Neural cell (in vitro differentiated cells): ENCODE measurements around the gene NXPH3. TPM values are rescaled to one million over a fixed set of nuclear protein-coding genes. Genes with fewer than 3 reads are reported as not detected.

Source experiments
- H2AFZ ChIP-seq: fragments of 200-600, 300-800 bp; sonication (generic), shearing (Covaris generic); 2 replicates; pipeline ENCODE4 v1.6.0; 2014; ENCODE audit warnings: low read depth, mild to moderate bottlenecking, antibody characterized with exemption, low read length, moderate library complexity
- H3F3A ChIP-seq: fragments of 200-600 bp; shearing (Covaris generic); 2 replicates; pipeline ENCODE4 v1.6.1; 2016; ENCODE audit warnings: mild to moderate bottlenecking, moderate library complexity, mixed read lengths, antibody characterized with exemption, low read length; ENCODE audit not compliant: insufficient read depth, poor library complexity, severe bottlenecking
- H3K27ac ChIP-seq: fragments of 200-600, 300-800 bp; sonication (generic), shearing (Covaris generic); 2 replicates; pipeline ENCODE4 v1.5.1; 2014; ENCODE audit warnings: mild to moderate bottlenecking, low read length, moderate library complexity
- H3K27me3 ChIP-seq: fragments of 300-800, 200-600 bp; sonication (generic), shearing (Covaris generic); 2 replicates; pipeline ENCODE4 v1.6.0; 2014; ENCODE audit warnings: mild to moderate bottlenecking, low read depth, low read length, moderate library complexity; ENCODE audit not compliant: insufficient read depth
- H3K36me3 ChIP-seq: fragments of 300-800, 200-600 bp; sonication (generic), shearing (Covaris generic); 2 replicates; pipeline ENCODE4 v1.5.1; 2014; ENCODE audit warnings: mild to moderate bottlenecking, antibody characterized with exemption, low read length, moderate library complexity; ENCODE audit not compliant: insufficient read depth
- H3K4me2 ChIP-seq: fragments of 300-800, 200-600 bp; sonication (generic), shearing (Covaris generic); 2 replicates; pipeline ENCODE4 v1.6.0; 2014; ENCODE audit warnings: mild to moderate bottlenecking, low read length
- H3K4me3 ChIP-seq: fragments of 300-800, 200-600 bp; sonication (generic), shearing (Covaris generic); 2 replicates; pipeline ENCODE4 v1.5.1; 2014; ENCODE audit warnings: mild to moderate bottlenecking, low read length, moderate library complexity
- H3K79me2 ChIP-seq: fragments of 200-600 bp; shearing (Covaris generic); replicated peaks from 2 replicates; pipeline ENCODE4 v1.6.0; 2014; ENCODE audit warnings: mild to moderate bottlenecking, low read length, moderate library complexity; ENCODE audit not compliant: insufficient read depth
- H3K9ac ChIP-seq: fragments of 300-800, 200-600 bp; sonication (generic), shearing (Covaris generic); 2 replicates; pipeline ENCODE4 v1.6.1; 2016; ENCODE audit warnings: mild to moderate bottlenecking, low read length, mixed read lengths
- H3K9me2 ChIP-seq: fragments of 200-600 bp; shearing (Covaris generic); 2 replicates; pipeline ENCODE4 v1.6.1; 2016; ENCODE audit warnings: mild to moderate bottlenecking, low read length, mixed read lengths; ENCODE audit not compliant: insufficient read depth
- H3K9me3 ChIP-seq: fragments of 200-600, 300-800 bp; sonication (generic), shearing (Covaris generic); 2 replicates; pipeline ENCODE4 v1.6.1; 2016; ENCODE audit warnings: mild to moderate bottlenecking, mixed run types, low read length, moderate library complexity, mixed read lengths
- H4K20me1 ChIP-seq: fragments of 200-600 bp; shearing (Covaris generic); 2 replicates; pipeline ENCODE4 v1.6.1; 2016; ENCODE audit warnings: mild to moderate bottlenecking, mixed run types; ENCODE audit not compliant: insufficient read depth
- EP300 ChIP-seq: fragments of 450-650 bp; conservative IDR thresholded peaks from 2 replicates; pipeline ENCODE4 v1.6.1; 2014; ENCODE audit warnings: antibody characterized with exemption, mild to moderate bottlenecking, moderate library complexity; ENCODE audit not compliant: poor library complexity, severe bottlenecking
- EZH2 ChIP-seq: fragments of 200-600, 300-800 bp; shearing (Covaris generic), sonication (generic); IDR thresholded peaks from 2 replicates; pipeline ENCODE4 v1.6.1; 2014; ENCODE audit warnings: antibody characterized with exemption, low read length, borderline replicate concordance, mild to moderate bottlenecking; ENCODE audit not compliant: insufficient read depth, poor library complexity, severe bottlenecking
- MXI1 ChIP-seq: fragments of 450-650 bp; conservative IDR thresholded peaks from 2 replicates; pipeline ENCODE4 v1.6.1; 2014; ENCODE audit warnings: antibody characterized with exemption, mild to moderate bottlenecking; ENCODE audit not compliant: poor library complexity, severe bottlenecking
- POLR2AphosphoS5 ChIP-seq: IDR thresholded peaks from 2 replicates; pipeline ENCODE4 v1.6.1; 2012
- RAD21 ChIP-seq: fragments of 450-650 bp; conservative IDR thresholded peaks from 2 replicates; pipeline ENCODE4 v1.6.1; 2014; ENCODE audit warnings: antibody characterized with exemption, mild to moderate bottlenecking, moderate library complexity
- REST ChIP-seq: IDR thresholded peaks from 2 replicates; pipeline ENCODE4 v1.6.1; 2012; ENCODE audit warnings: borderline replicate concordance
- SMC3 ChIP-seq: fragments of 450-650 bp; conservative IDR thresholded peaks from 2 replicates; pipeline ENCODE4 v1.6.1; 2014; ENCODE audit warnings: antibody characterized with exemption, mild to moderate bottlenecking, moderate library complexity; ENCODE audit not compliant: poor library complexity
- TAF1 ChIP-seq: IDR thresholded peaks from 2 replicates; pipeline ENCODE4 v1.6.1; 2012; ENCODE audit warnings: low read depth
- polyA plus RNA-seq: library from polyadenylated mRNA; depleted of rRNA; stranded (reverse); fragments of >200 nt; gene quantifications from 2 replicates; pipeline ENCODE4 v1.2.3, GENCODE V29; 2014
- TF ChIP-seq, protein P1 (sequence below): fragments of 450-650 bp; IDR thresholded peaks from 2 replicates; pipeline ENCODE4 v1.5.1; 2014; ENCODE audit warnings: antibody characterized with exemption, mild to moderate bottlenecking, moderate library complexity; ENCODE audit not compliant: poor library complexity, severe bottlenecking

Gene NXPH3
- polyA plus RNA-seq, 1 donor from 2014 or later = 2.4 TPM

- Histone ChIP-seq H3K4me3 (no peak overlapping the region), H3K4me2 (no peak overlapping the region), H3K79me2 (no peaks in the 10 kb centered on the region), H3K9me2 (no peaks in the 10 kb centered on the region), H3K36me3 (no peaks in the 10 kb centered on the region), H3K9ac (no peak overlapping the region), H2AFZ (no peak overlapping the region), H3K27ac (no peak overlapping the region), H3F3A (no peaks in the 10 kb centered on the region), H3K27me3 (peaks cover 29% of the 10 kb centered on the region), H3K9me3 (no peaks in the 10 kb centered on the region), H4K20me1 (no peaks in the 10 kb centered on the region)
- no peak for TF ChIP-seq SMC3
- no peak for TF ChIP-seq EZH2
- TF ChIP-seq, protein P1, sequence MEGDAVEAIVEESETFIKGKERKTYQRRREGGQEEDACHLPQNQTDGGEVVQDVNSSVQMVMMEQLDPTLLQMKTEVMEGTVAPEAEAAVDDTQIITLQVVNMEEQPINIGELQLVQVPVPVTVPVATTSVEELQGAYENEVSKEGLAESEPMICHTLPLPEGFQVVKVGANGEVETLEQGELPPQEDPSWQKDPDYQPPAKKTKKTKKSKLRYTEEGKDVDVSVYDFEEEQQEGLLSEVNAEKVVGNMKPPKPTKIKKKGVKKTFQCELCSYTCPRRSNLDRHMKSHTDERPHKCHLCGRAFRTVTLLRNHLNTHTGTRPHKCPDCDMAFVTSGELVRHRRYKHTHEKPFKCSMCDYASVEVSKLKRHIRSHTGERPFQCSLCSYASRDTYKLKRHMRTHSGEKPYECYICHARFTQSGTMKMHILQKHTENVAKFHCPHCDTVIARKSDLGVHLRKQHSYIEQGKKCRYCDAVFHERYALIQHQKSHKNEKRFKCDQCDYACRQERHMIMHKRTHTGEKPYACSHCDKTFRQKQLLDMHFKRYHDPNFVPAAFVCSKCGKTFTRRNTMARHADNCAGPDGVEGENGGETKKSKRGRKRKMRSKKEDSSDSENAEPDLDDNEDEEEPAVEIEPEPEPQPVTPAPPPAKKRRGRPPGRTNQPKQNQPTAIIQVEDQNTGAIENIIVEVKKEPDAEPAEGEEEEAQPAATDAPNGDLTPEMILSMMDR = no peak
- no peak for TF ChIP-seq POLR2AphosphoS5
- TF ChIP-seq MXI1 = no peak
- TF ChIP-seq RAD21 = no peak
- no peak for TF ChIP-seq TAF1
- TF ChIP-seq EP300 = no peak
- TF ChIP-seq REST = no peak
Measured at GRCh38 chr17:49578952-49579500, 3.4 kb downstream of the NXPH3 start.

- TF ChIP-seq EZH2 = no peak
- no peak for TF ChIP-seq REST
- no peak for TF ChIP-seq EP300
- no peak for TF ChIP-seq RAD21
- TF ChIP-seq SMC3 = no peak
- TF ChIP-seq TAF1 = no peak
- TF ChIP-seq POLR2AphosphoS5 = no peak
- TF ChIP-seq MXI1 = no peak
- TF ChIP-seq, protein P1 = no peak
- no peak overlapping the region for H3K27ac ChIP-seq
- no peak overlapping the region for H3K4me3 ChIP-seq
Measured at GRCh38 chr17:49579522-49579921, 3.9 kb downstream of the NXPH3 start.

More at GRCh38 chr17:49579522-49579921, 3.9 kb downstream of the NXPH3 start:
- Histone ChIP-seq H3K9ac (no peak overlapping the region), H3F3A (no peaks in the 10 kb centered on the region), H3K27me3 (peaks cover 26% of the 10 kb centered on the region), H4K20me1 (no peaks in the 10 kb centered on the region), H3K9me2 (no peaks in the 10 kb centered on the region), H3K4me2 (no peak overlapping the region), H2AFZ (no peak overlapping the region), H3K9me3 (no peaks in the 10 kb centered on the region), H3K79me2 (no peaks in the 10 kb centered on the region), H3K36me3 (no peaks in the 10 kb centered on the region)
